ENCODE results near the gene KCNJ4. TPM values are rescaled to one million over a fixed set of nuclear protein-coding genes. Genes with fewer than 3 reads are reported as not detected.

The KCNJ4 gene
- total RNA-seq, 2 donors from 2014 or later, result not detected

GRCh38 chr22:38468443-38469305 is 13.7 kb upstream of the KCNJ4 start:
- Histone ChIP-seq H3K36me3 (no peaks in the 10 kb centered on the region), H3K9me3 (no peaks in the 10 kb centered on the region), H3K27me3 (replicated peaks; ENCODE audit: insufficient read depth) (peaks cover 3% of the 10 kb centered on the region), H3K4me3 (peak overlapping the region; percentile 90), H3K4me1 (ENCODE audit: control insufficient read depth in 1 of 2, low read depth in 2 of 2) (peaks cover 0 to 20% of the 10 kb centered on the region in 2 donors), H3K27ac (no peak overlapping the region)
- TF ChIP-seq CTCF (IDR thresholded peaks at IDR 0.05), result peak; percentile 17
- DNase-seq (ENCODE audit: low spot score), result no peak
- no peak for ATAC-seq (ENCODE audit: insufficient number of reproducible peaks, low FRiP score, low read depth)

GRCh38 chr22:38467904-38468442 is 13.0 kb upstream of the KCNJ4 start, which contains the start of gene KDELR3:
Gene KDELR3, plus strand, starts transcription at chr22:38468096. Its CDS starts 138 bp downstream, at chr22:38468234.
- peak within 1 kb of the TSS; percentile 90 for H3K4me3 ChIP-seq
- no peaks in the 10 kb centered on the region for H3K9me3 ChIP-seq
- DNase-seq (ENCODE audit: low spot score) (no peak), ATAC-seq (ENCODE audit: insufficient number of reproducible peaks, low FRiP score, low read depth) (peak; percentile 38)
- peaks cover 0 to 20% of the 10 kb centered on the region in 2 donors for H3K4me1 ChIP-seq (ENCODE audit: control insufficient read depth in 1 of 2, low read depth in 2 of 2)
- H3K27me3 ChIP-seq (replicated peaks; ENCODE audit: insufficient read depth), result peaks cover 3% of the 10 kb centered on the region
- no peak within 1 kb of the TSS for H3K27ac ChIP-seq
- H3K36me3 ChIP-seq, result no peaks in the 10 kb centered on the region
- TF ChIP-seq CTCF (IDR thresholded peaks at IDR 0.05), result no peak

- no peaks in the 10 kb centered on the region for H3K9me3 ChIP-seq
- DNase-seq (ENCODE audit: low spot score), result no peak
- ATAC-seq (ENCODE audit: insufficient number of reproducible peaks, low FRiP score, low read depth), result no peak
Measured at GRCh38 chr22:38467438-38467903, 12.5 kb upstream of the KCNJ4 start.

GRCh38 chr22:38465673-38466490 is 10.9 kb upstream of the KCNJ4 start:
- no peak for ATAC-seq (ENCODE audit: insufficient number of reproducible peaks, low FRiP score, low read depth)
- no peak for DNase-seq (ENCODE audit: low spot score)
- H3K36me3 ChIP-seq, result no peaks in the 10 kb centered on the region
- H3K4me1 ChIP-seq (ENCODE audit: control insufficient read depth in 1 of 2, low read depth in 2 of 2), result peaks cover 0 to 34% of the 10 kb centered on the region in 2 donors
- no peak overlapping the region for H3K27ac ChIP-seq
- H3K27me3 ChIP-seq (replicated peaks; ENCODE audit: insufficient read depth), result peaks cover 3% of the 10 kb centered on the region
- no peak overlapping the region for H3K4me3 ChIP-seq
- H3K9me3 ChIP-seq, result no peaks in the 10 kb centered on the region
- no peak for TF ChIP-seq CTCF (IDR thresholded peaks at IDR 0.05)

More at GRCh38 chr22:38467438-38467903, 12.5 kb upstream of the KCNJ4 start:
- peaks cover 0 to 20% of the 10 kb centered on the region in 2 donors for H3K4me1 ChIP-seq (ENCODE audit: control insufficient read depth in 1 of 2, low read depth in 2 of 2)
- no peaks in the 10 kb centered on the region for H3K36me3 ChIP-seq
- H3K4me3 ChIP-seq, result peak overlapping the region; percentile 90
- no peak overlapping the region for H3K27ac ChIP-seq
- no peak for TF ChIP-seq CTCF (IDR thresholded peaks at IDR 0.05)
- H3K27me3 ChIP-seq (replicated peaks; ENCODE audit: insufficient read depth), result peaks cover 3% of the 10 kb centered on the region

All from thoracic aorta (tissue), 2 donors.